Coronary artery (tissue), 2 donors: ENCODE data around the gene ZNF687.

ENCODE experiments used
- DNase-seq: peaks from one replicate; pipeline ENCODE4 v3.0.0-alpha.2; 2017; ENCODE audit warnings: low spot score
- H3K27ac ChIP-seq, 2 donors: fragments of 200-600 bp; sonication (generic); one replicate each; pipeline ENCODE4 v1.5.1; 2016 to 2019
- H3K4me3 ChIP-seq: fragments of 200-600 bp; sonication (generic); 2 replicates; pipeline ENCODE4 v1.5.1; 2016; ENCODE audit warnings: mild to moderate bottlenecking, moderate library complexity
- CTCF ChIP-seq: fragments of 200-600 bp; sonication (generic); IDR thresholded peaks from one replicate; pipeline ENCODE4 v1.5.1; 2019; ENCODE audit warnings: antibody characterized with exemption

ZNF687 gene

GRCh38 chr1:151294742-151295462, 12.8 kb downstream of the ZNF687 start:
- Histone ChIP-seq H3K27ac (no peak overlapping the region), H3K4me3 (no peak overlapping the region)
- TF ChIP-seq CTCF = no peak
- DNase-seq = no peak

- TF ChIP-seq CTCF = no peak
- no peak overlapping the region for H3K4me3 ChIP-seq
- DNase-seq = no peak
- H3K27ac ChIP-seq = peak overlapping the region; percentile 85 to 88
Measured at GRCh38 chr1:151309811-151310323, 27.8 kb downstream of the ZNF687 start.

- Histone ChIP-seq H3K4me3 (no peak overlapping the region), H3K27ac (peak overlapping the region; percentile 85 to 88)
- TF ChIP-seq CTCF = no peak
- no peak for DNase-seq
Measured at GRCh38 chr1:151311011-151311410, 28.9 kb downstream of the ZNF687 start.

- DNase-seq = peak; percentile 94
- peak overlapping the region; percentile 85 to 88 for H3K27ac ChIP-seq
- peak overlapping the region; percentile 38 for H3K4me3 ChIP-seq
- TF ChIP-seq CTCF = no peak
Measured at GRCh38 chr1:151311589-151312331, 29.7 kb downstream of the ZNF687 start.

GRCh38 chr1:151312411-151312810, 30.3 kb downstream of the ZNF687 start:
- DNase-seq = no peak
- peak overlapping the region; percentile 85 to 88 for H3K27ac ChIP-seq
- no peak for TF ChIP-seq CTCF
- peak overlapping the region; percentile 38 for H3K4me3 ChIP-seq

GRCh38 chr1:151312826-151313225, 30.7 kb downstream of the ZNF687 start:
- H3K27ac ChIP-seq = peak overlapping the region; percentile 85 to 88
- DNase-seq = no peak
- H3K4me3 ChIP-seq = no peak overlapping the region

More at GRCh38 chr1:151312826-151313225, 30.7 kb downstream of the ZNF687 start:
- no peak for TF ChIP-seq CTCF
